HepG2 (cell line): ENCODE data around the gene ATG2A. TPM values are rescaled to one million over a fixed set of nuclear protein-coding genes. Genes with fewer than 3 reads are reported as not detected.
A peak's percentile ranks its signal among the peaks of the same experiment; 100 is the strongest.

ENCODE experiments used
- ATF3 ChIP-seq: sonication (generic); formaldehyde crosslinking; IDR thresholded peaks from 2 replicates; pipeline ENCODE4 v1.4.0; 2020; ENCODE audit warnings: missing genetic modification reagents
- BRCA1 ChIP-seq: sonication (generic); formaldehyde crosslinking; IDR thresholded peaks from 2 replicates; pipeline ENCODE4 v1.4.0; 2020; ENCODE audit warnings: missing genetic modification reagents
- CENPX ChIP-seq: sonication (generic); formaldehyde crosslinking; IDR thresholded peaks from 2 replicates; pipeline ENCODE4 v1.9.0; 2021; ENCODE audit warnings: mild to moderate bottlenecking, missing genetic modification reagents, moderate library complexity
- DR1 ChIP-seq: sonication (generic); formaldehyde crosslinking; IDR thresholded peaks from 2 replicates; pipeline ENCODE4 v1.8.0; 2021; ENCODE audit warnings: mild to moderate bottlenecking, missing genetic modification reagents, inconsistent platforms
- FOXK2 ChIP-seq: fragments of 450-650 bp; IDR thresholded peaks from 2 replicates; pipeline ENCODE4 v1.6.1; 2016
- GABPB1 ChIP-seq: IDR thresholded peaks from 2 replicates; pipeline ENCODE4 v1.6.1; 2016; ENCODE audit warnings: mild to moderate bottlenecking, missing genetic modification reagents, moderate library complexity, missing compliant biosample characterization
- HMG20A ChIP-seq: IDR thresholded peaks from 2 replicates; pipeline ENCODE4 v1.6.1; 2016; ENCODE audit warnings: borderline replicate concordance
- NKX3-1 ChIP-seq: sonication (generic); formaldehyde crosslinking; IDR thresholded peaks from 2 replicates; pipeline ENCODE4 v1.5.0; 2020; ENCODE audit warnings: missing genetic modification reagents
- SALL2 ChIP-seq: sonication (generic); formaldehyde crosslinking; IDR thresholded peaks from 2 replicates; pipeline ENCODE4 v1.8.1; 2023; ENCODE audit warnings: mild to moderate bottlenecking, missing genetic modification reagents, inconsistent platforms
- THRA ChIP-seq: sonication (generic); formaldehyde crosslinking; IDR thresholded peaks from 2 replicates; pipeline ENCODE4 v1.4.0; 2020; ENCODE audit warnings: missing genetic modification reagents, borderline replicate concordance
- ZFY ChIP-seq: sonication (generic); formaldehyde crosslinking; IDR thresholded peaks from 2 replicates; pipeline ENCODE4 v1.4.0; 2020; ENCODE audit warnings: missing genetic modification reagents
- ZKSCAN1 ChIP-seq: fragments of 150-350 bp; IDR thresholded peaks from 2 replicates; pipeline ENCODE4 v1.6.1; 2014; ENCODE audit warnings: low read length
- ZNF138 ChIP-seq: sonication (generic); formaldehyde crosslinking; IDR thresholded peaks from 2 replicates; pipeline ENCODE4 v1.5.0; 2020; ENCODE audit warnings: mild to moderate bottlenecking, low read depth, missing genetic modification reagents
- ZNF207 ChIP-seq: fragments of 450-650 bp; IDR thresholded peaks from 2 replicates; pipeline ENCODE4 v1.6.1; 2016; ENCODE audit warnings: antibody characterized with exemption, borderline replicate concordance
- ZNF282 ChIP-seq: fragments of 450-650 bp; IDR thresholded peaks from 2 replicates; pipeline ENCODE4 v1.6.1; 2018; ENCODE audit not compliant: partially characterized antibody
- ZNF441 ChIP-seq: sonication (generic); formaldehyde crosslinking; IDR thresholded peaks from 2 replicates; pipeline ENCODE4 v1.7.0; 2021; ENCODE audit warnings: missing genetic modification reagents, borderline replicate concordance
- ZNF460 ChIP-seq: sonication (generic); formaldehyde crosslinking; IDR thresholded peaks from 2 replicates; pipeline ENCODE4 v1.5.1; 2020; ENCODE audit warnings: missing genetic modification reagents, mild to moderate bottlenecking, borderline replicate concordance
- ZNF549 ChIP-seq: sonication (generic); formaldehyde crosslinking; IDR thresholded peaks from 2 replicates; pipeline ENCODE4 v1.5.0; 2020; ENCODE audit warnings: missing genetic modification reagents
- ZNF570 ChIP-seq: sonication (generic); formaldehyde crosslinking; IDR thresholded peaks from 2 replicates; pipeline ENCODE4 v1.4.0; 2020; ENCODE audit warnings: mild to moderate bottlenecking, missing genetic modification reagents, borderline replicate concordance
- ZNF597 ChIP-seq: sonication (generic); formaldehyde crosslinking; IDR thresholded peaks from 2 replicates; pipeline ENCODE4 v1.5.0; 2020; ENCODE audit warnings: missing genetic modification reagents
- ZNF670 ChIP-seq: sonication (generic); formaldehyde crosslinking; IDR thresholded peaks from 2 replicates; pipeline ENCODE4 v1.8.0; 2022; ENCODE audit warnings: mild to moderate bottlenecking, missing genetic modification reagents, borderline replicate concordance
- ZNF768 ChIP-seq: sonication (generic); formaldehyde crosslinking; IDR thresholded peaks from 2 replicates; pipeline ENCODE4 v1.4.0; 2020; ENCODE audit warnings: missing genetic modification reagents
- polyA plus RNA-seq, 8 experiments: library from polyadenylated mRNA; depleted of rRNA in 3 of 8; stranded (reverse) in 7 of 8; unstranded in 1 of 8; fragments of >200 nt; fragmentation: Illumina TruSeq in 4 of 8; extraction: Trizol in 4 of 8; gene quantifications; 2 replicates each; pipeline versions ENCODE4 v1.2.1 to v1.2.3, GENCODE V29; 2011 to 2016; ENCODE audit warnings: low read depth in 4 of 8, missing spikeins in 1 of 8, mixed read lengths in 1 of 8; ENCODE audit not compliant: insufficient read depth in 1 of 8
- total RNA-seq, 5 experiments: library from RNA; depleted of rRNA; stranded (reverse); fragments of >200 nt; fragmentation: Illumina TruSeq; extraction: Trizol; gene quantifications; 2 replicates each; pipeline ENCODE4 v1.2.3, GENCODE V29; 2016; ENCODE audit warnings: low read depth in 1 of 5
- TF ChIP-seq, protein P1 (sequence below): sonication (generic); formaldehyde crosslinking; IDR thresholded peaks from 2 replicates; pipeline ENCODE4 v1.4.0; 2020; ENCODE audit warnings: missing genetic modification reagents, borderline replicate concordance
- TF ChIP-seq, protein P2 (sequence below): sonication (generic); formaldehyde crosslinking; IDR thresholded peaks from 2 replicates; pipeline ENCODE4 v1.5.1; 2020; ENCODE audit warnings: mild to moderate bottlenecking, missing genetic modification reagents, borderline replicate concordance

ATG2A gene
- total and polyA plus RNA-seq, 2 of the 13 experiments (the other 11 are each of a cell fraction or from before 2014, with no cell fraction given), result 6.7 to 8.0 TPM

DNA sequence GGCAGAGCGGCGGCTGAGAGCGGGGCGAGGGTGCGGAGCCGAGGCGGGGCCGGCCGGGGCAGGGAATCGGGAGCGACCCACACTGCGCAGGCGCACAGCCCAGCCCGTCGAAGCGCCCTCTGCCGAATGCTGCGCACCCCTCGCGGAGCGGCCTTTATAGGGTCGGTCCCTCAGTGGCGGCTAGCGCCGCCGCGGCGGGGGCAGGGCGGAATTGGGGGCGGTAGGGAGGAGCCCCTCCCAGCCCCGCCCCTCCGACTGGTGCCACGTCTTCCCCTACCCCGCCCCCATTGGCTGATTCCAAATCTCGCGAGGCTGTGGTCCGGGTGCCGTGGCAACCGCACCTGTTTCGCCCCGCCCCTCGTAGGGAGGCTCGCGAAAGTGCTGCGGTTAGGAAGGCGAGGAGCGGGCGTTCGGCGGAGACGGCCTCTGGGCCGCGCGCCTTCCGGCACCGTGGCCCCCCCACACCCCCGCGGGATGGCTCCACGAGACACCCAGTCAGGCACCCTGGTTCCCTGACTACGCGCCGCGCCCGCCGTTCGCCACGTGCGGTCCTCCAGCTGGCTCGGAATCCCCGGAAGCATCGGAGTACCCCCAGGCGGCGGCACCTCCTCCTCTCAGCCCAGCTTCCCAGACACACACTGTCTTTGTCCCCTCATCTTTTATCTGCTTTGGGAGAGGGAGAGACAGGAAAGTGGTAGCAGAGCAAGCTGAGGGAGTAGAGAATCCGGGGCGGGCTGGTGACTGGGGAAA lies 38.3 kb downstream of the ATG2A start, which contains the start of gene EHD1 (continued):
- TF ChIP-seq ATF3 (CRISPR knock-in tag) (no peak; the same call in 1 of the 2 replicates), DR1 (peak; percentile 97), SALL2 (CRISPR knock-in tag) (peak; percentile 75; the same call in 1 of the 2 replicates), ZNF670 (no peak), ZNF570 (CRISPR knock-in tag) (0 out of 2 replicates have a peak, but pooled peaks have one; percentile 6), FOXK2 (no peak), ZNF441 (peak; percentile 86), THRA (CRISPR knock-in tag) (no peak), GABPB1 (CRISPR knock-in tag) (peak; percentile 79), BRCA1 (CRISPR knock-in tag) (no peak), ZNF768 (CRISPR knock-in tag) (no peak), NKX3-1 (no peak), ZNF138 (CRISPR knock-in tag) (no peak; the same call in 1 of the 2 replicates), CENPX (no peak), ZNF207 (no peak), ZFY (CRISPR knock-in tag) (peak; percentile 86), ZKSCAN1 (no peak), ZNF282 (no peak), ZNF597 (CRISPR knock-in tag) (0 out of 2 replicates have a peak, but pooled peaks have one; percentile 60), ZNF460 (CRISPR knock-in tag) (no peak), HMG20A (CRISPR knock-in tag) (no peak), ZNF549 (no peak)
- TF ChIP-seq, protein P1, sequence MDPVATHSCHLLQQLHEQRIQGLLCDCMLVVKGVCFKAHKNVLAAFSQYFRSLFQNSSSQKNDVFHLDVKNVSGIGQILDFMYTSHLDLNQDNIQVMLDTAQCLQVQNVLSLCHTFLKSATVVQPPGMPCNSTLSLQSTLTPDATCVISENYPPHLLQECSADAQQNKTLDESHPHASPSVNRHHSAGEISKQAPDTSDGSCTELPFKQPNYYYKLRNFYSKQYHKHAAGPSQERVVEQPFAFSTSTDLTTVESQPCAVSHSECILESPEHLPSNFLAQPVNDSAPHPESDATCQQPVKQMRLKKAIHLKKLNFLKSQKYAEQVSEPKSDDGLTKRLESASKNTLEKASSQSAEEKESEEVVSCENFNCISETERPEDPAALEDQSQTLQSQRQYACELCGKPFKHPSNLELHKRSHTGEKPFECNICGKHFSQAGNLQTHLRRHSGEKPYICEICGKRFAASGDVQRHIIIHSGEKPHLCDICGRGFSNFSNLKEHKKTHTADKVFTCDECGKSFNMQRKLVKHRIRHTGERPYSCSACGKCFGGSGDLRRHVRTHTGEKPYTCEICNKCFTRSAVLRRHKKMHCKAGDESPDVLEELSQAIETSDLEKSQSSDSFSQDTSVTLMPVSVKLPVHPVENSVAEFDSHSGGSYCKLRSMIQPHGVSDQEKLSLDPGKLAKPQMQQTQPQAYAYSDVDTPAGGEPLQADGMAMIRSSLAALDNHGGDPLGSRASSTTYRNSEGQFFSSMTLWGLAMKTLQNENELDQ (CRISPR knock-in tag), result no peak
- TF ChIP-seq, protein P2, sequence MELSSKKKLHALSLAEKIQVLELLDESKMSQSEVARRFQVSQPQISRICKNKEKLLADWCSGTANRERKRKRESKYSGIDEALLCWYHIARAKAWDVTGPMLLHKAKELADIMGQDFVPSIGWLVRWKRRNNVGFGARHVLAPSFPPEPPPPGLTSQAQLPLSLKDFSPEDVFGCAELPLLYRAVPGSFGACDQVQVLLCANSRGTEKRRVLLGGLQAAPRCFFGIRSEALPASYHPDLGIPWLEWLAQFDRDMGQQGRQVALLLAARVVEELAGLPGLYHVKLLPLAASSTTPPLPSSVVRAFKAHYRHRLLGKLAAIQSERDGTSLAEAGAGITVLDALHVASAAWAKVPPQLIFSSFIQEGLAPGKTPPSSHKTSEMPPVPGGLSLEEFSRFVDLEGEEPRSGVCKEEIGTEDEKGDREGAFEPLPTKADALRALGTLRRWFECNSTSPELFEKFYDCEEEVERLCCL (CRISPR knock-in tag), result no peak
